Stomach (tissue), 9 donors: Measurements from ENCODE around the gene UPK3A. TPM values are rescaled to one million over a fixed set of nuclear protein-coding genes. Genes with fewer than 3 reads are reported as not detected.

ENCODE experiments used
- DNase-seq, 2 donors: peaks; one replicate each; pipeline versions ENCODE4 v3.0.0 to v3.0.0-alpha.2; 2013 to 2019
- H3K27ac ChIP-seq, 5 donors: fragments of 200-600 bp in 4 of 5; sonication (generic) in 4 of 5; one replicate each; pipeline ENCODE4 v1.5.1; 2013 to 2019; ENCODE audit warnings: mild to moderate bottlenecking in 1 of 5, moderate library complexity in 1 of 5
- H3K27me3 ChIP-seq, 3 donors: fragments of 200-600 bp; sonication (generic); one replicate each; pipeline ENCODE4 v1.5.1; 2017 to 2019; ENCODE audit warnings: mixed run types in 1 of 3
- H3K36me3 ChIP-seq, 4 donors: fragments of 200-600 bp; sonication (generic); 1 replicate in 3 of 4; 2 replicates in 1 of 4; pipeline ENCODE4 v1.5.1; 2016 to 2019
- H3K4me1 ChIP-seq, 4 donors: fragments of 200-600 bp; sonication (generic); one replicate each; pipeline ENCODE4 v1.5.1; 2016 to 2019
- H3K4me3 ChIP-seq, 4 donors: fragments of 200-600 bp; sonication (generic) in 3 of 4; one replicate each; pipeline ENCODE4 v1.5.1; 2016 to 2019; ENCODE audit warnings: mild to moderate bottlenecking in 1 of 4
- H3K9me3 ChIP-seq, 4 donors: fragments of 200-600 bp; sonication (generic); one replicate each; pipeline ENCODE4 v1.5.1; 2016 to 2019
- EP300 ChIP-seq: sonication (generic); formaldehyde crosslinking; IDR thresholded peaks from one replicate; pipeline ENCODE4 v1.6.1; 2017; ENCODE audit warnings: antibody characterized with exemption
- POLR2A ChIP-seq, 4 donors: fragments of 450-650 bp; IDR thresholded peaks; one replicate each; pipeline ENCODE4 v1.6.1; 2016; ENCODE audit warnings: antibody characterized with exemption in 4 of 4, control low read depth in 2 of 4, mild to moderate bottlenecking in 1 of 4, moderate library complexity in 1 of 4
- POLR2AphosphoS5 ChIP-seq, 3 donors: sonication (generic); formaldehyde crosslinking; IDR thresholded peaks; one replicate each; pipeline ENCODE4 v1.6.1; 2016; ENCODE audit warnings: antibody characterized with exemption in 3 of 3
- WGBS, 5 donors: extraction: QIAGEN DNeasy Blood & Tissue Kit in 3 of 5; methylation state at CpG; one replicate each; pipeline versions ENCODE4 v1.1.5 to v1.1.7; 2013 to 2018; 5-methylcytosine and 5-hydroxymethylcytosine counted together
- intact Hi-C: fragments of 100-400 bp; cut with DNase I; formaldehyde crosslinking; loops from one replicate; pipeline ENCODE4 v1.15.1; 2023; ENCODE audit warnings: low total_unique reads
- polyA plus RNA-seq, 3 donors: library from polyadenylated mRNA; stranded (reverse); fragments of 200-250 nt; gene quantifications; one replicate each; pipeline ENCODE4 v1.2.3, GENCODE V29; 2013
- total RNA-seq, 5 donors: library from RNA; depleted of rRNA; stranded (reverse); fragments of >200 nt; gene quantifications; one replicate each; pipeline versions ENCODE4 v1.1.0 to v1.2.3, GENCODE V29; 2014 to 2016
- TF ChIP-seq, protein P1 (sequence below), 7 experiments: fragments of 450-650 bp in 4 of 7; fragments of 200-600 bp in 3 of 7; sonication (generic) in 3 of 7; IDR thresholded peaks; one replicate each; pipeline ENCODE4 v1.5.1; 2016 to 2019; ENCODE audit warnings: antibody characterized with exemption in 7 of 7, control low read depth in 2 of 7, mild to moderate bottlenecking in 1 of 7
- donor health status: healthy with polysubstance abuse.
- donor health status: Bipolar disorder and iron deficiency.
- donor health status: healthy.

Gene UPK3A
- total and polyA plus RNA-seq, 8 donors: 0.10 to 1.3 (median 0.76) TPM; not detected in 5

DNA sequence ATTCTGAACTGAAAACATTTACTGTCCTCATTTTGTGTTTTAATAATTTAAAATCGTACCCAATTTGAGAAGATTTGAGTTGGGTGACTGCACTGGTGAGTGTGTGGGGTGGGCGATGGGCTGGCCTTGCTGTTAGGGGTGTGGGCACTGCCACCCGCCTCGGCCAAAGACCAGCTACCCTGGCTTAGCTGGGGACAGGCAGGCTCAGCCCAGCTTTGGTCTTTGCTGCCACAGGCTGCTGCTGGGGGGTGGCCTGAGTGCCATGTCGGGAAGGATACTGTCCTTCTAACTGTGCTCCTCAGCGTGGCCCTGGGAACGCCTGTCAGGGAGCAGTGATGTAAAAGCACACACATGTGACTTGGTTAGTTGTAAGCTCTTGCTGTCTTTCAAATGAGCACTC is 47.3 kb downstream of the UPK3A start:
- Histone ChIP-seq H3K36me3 (peaks cover 22 to 92% (median 81%) of the 10 kb centered on the region in 4 donors), H3K9me3 (no peaks in the 10 kb centered on the region), H3K27me3 (no peaks in the 10 kb centered on the region), H3K27ac (no peak overlapping the region), H3K4me3 (no peak overlapping the region), H3K4me1 (peaks cover 8 to 34% (median 19%) of the 10 kb centered on the region in 4 donors)
- DNase-seq: no peak
- TF ChIP-seq POLR2AphosphoS5 (IDR thresholded peaks at IDR 0.05): no peak
- TF ChIP-seq, protein P1, sequence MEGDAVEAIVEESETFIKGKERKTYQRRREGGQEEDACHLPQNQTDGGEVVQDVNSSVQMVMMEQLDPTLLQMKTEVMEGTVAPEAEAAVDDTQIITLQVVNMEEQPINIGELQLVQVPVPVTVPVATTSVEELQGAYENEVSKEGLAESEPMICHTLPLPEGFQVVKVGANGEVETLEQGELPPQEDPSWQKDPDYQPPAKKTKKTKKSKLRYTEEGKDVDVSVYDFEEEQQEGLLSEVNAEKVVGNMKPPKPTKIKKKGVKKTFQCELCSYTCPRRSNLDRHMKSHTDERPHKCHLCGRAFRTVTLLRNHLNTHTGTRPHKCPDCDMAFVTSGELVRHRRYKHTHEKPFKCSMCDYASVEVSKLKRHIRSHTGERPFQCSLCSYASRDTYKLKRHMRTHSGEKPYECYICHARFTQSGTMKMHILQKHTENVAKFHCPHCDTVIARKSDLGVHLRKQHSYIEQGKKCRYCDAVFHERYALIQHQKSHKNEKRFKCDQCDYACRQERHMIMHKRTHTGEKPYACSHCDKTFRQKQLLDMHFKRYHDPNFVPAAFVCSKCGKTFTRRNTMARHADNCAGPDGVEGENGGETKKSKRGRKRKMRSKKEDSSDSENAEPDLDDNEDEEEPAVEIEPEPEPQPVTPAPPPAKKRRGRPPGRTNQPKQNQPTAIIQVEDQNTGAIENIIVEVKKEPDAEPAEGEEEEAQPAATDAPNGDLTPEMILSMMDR (IDR thresholded peaks at IDR 0.05): no peak
- no peak for TF ChIP-seq EP300
- no peak for TF ChIP-seq POLR2A (IDR thresholded peaks at IDR 0.05)
- intact Hi-C loops: no loop called here
- WGBS, 5 donors: 94 to 100% (median 95%) methylated on average over 7 of the region's 7 CpGs

DNA sequence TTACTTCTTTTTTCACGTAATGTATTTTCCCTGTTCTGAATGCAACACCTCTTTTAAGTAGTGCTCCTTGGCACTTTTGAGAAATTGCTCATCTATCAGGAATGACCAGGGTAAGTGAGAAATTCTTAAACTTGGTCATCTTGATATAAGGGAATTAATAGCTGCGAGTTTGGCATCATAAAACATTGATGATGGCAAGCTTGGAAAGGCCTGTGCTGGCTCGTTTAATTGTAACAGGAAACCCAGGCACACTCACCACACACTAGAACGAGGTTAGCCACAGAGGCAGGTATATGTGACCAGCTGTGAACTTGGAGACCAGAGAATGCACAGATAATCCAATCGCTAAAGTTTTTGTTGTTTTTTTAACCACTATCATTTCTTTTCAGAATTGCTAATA is 49.3 kb downstream of the UPK3A start:
- Histone ChIP-seq H3K4me3 (no peak overlapping the region), H3K27me3 (no peaks in the 10 kb centered on the region), H3K4me1 (peaks cover 16 to 38% (median 26%) of the 10 kb centered on the region in 4 donors), H3K36me3 (peaks cover 15 to 89% (median 77%) of the 10 kb centered on the region in 4 donors), H3K9me3 (no peaks in the 10 kb centered on the region), H3K27ac (no peak overlapping the region)
- TF ChIP-seq POLR2A (IDR thresholded peaks at IDR 0.05) (no peak), POLR2AphosphoS5 (IDR thresholded peaks at IDR 0.05) (no peak), EP300 (no peak)
- TF ChIP-seq, protein P1 (IDR thresholded peaks at IDR 0.05): no peak
- no peak for DNase-seq
- intact Hi-C loops: no loop called here
- 27 to 48% (median 39%) methylated on average over 5 of the region's 5 CpGs for WGBS, 5 donors

DNA sequence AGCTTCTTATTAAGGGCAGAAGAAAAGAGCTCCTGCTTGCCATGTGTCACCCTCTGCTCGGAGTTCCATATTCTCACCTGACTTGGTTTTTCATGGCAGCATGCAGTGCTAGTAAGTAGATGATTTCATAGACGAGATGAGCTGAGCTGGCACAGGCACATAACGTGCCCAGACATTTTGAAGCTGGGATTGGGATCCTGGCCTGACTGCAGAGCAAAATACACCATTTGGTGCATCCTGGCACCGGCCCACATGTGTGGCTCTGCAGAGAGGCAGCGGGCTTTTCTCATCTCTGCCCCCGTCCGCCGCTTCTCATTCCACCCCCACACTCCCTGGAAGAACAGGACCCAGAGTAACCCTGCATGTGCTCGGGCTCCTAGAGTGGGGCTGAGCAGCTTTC is 49.8 kb downstream of the UPK3A start:
- peaks cover 15 to 89% (median 77%) of the 10 kb centered on the region in 4 donors for H3K36me3 ChIP-seq
- intact Hi-C loops: no loop called here

DNA sequence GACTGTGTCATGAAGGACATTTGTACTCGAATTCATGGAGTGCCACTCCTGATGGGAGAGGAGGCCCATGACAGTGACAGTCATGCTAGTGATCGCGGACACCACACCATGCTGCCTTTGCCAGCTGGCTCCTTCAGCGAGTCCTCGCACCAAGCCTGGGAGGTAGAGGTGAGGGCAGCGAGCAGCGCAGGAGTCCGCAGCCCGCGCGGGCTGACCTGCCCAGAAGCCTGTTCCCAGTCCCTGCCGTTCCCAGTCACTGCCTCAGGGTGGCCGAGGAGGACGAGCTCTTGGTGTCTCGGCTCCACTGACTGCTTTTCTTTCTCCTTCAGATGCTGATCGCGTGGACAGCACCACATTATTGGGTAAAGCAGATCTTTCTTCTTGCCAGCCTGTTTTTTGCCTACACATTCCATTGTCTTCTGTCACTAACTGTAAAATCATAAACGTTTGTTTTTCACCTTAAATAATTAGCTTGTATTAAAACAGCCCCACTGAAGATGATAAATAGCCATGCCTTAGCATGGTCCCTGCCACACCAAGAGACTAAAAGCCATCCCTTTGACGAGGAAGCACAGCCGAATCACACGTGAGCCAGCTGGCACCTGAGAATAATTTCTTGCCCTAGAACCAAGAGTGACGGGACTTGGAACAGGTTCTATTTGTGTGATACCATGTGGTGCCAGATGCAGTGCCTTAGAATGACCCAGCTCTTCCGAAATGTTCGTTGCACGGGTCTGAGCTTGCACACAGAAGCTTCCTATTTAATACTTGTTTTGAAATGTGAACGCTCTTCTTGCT is 50.5 kb downstream of the UPK3A start:
- Histone ChIP-seq H3K4me1 (peaks cover 16 to 32% (median 23%) of the 10 kb centered on the region in 4 donors), H3K36me3 (peaks cover 16 to 89% (median 77%) of the 10 kb centered on the region in 4 donors), H3K9me3 (no peaks in the 10 kb centered on the region), H3K27ac (peak overlapping the region in 3 of 5 donors; percentile 30 to 84 (median 78)), H3K4me3 (no peak overlapping the region), H3K27me3 (no peaks in the 10 kb centered on the region)
- DNase-seq: peak in 1 of 2 donors; percentile 37
- TF ChIP-seq POLR2AphosphoS5 (IDR thresholded peaks at IDR 0.05) (no peak), POLR2A (IDR thresholded peaks at IDR 0.05) (no peak), EP300 (no peak)
- TF ChIP-seq, protein P1 (IDR thresholded peaks at IDR 0.05): no peak
- WGBS, 5 donors: 67 to 81% (median 79%) methylated on average over 22 to 26 of the region's 26 CpGs
- intact Hi-C loops: no loop called here

More for the DNA sequence above, 49.8 kb downstream of the UPK3A start:
- no peaks in the 10 kb centered on the region for H3K27me3 ChIP-seq
- H3K4me3 ChIP-seq: no peak overlapping the region
- H3K9me3 ChIP-seq: no peaks in the 10 kb centered on the region
- 81 to 90% (median 89%) methylated on average over 9 of the region's 9 CpGs for WGBS, 5 donors
- H3K27ac ChIP-seq: peak overlapping the region in 1 of 5 donors; percentile 84
- TF ChIP-seq POLR2A (IDR thresholded peaks at IDR 0.05) (no peak), EP300 (no peak), POLR2AphosphoS5 (IDR thresholded peaks at IDR 0.05) (no peak)
- TF ChIP-seq, protein P1 (IDR thresholded peaks at IDR 0.05): no peak
- no peak for DNase-seq
- peaks cover 16 to 33% (median 24%) of the 10 kb centered on the region in 4 donors for H3K4me1 ChIP-seq
